Measurements from ENCODE around the gene C1orf167.

The C1orf167 gene

DNA sequence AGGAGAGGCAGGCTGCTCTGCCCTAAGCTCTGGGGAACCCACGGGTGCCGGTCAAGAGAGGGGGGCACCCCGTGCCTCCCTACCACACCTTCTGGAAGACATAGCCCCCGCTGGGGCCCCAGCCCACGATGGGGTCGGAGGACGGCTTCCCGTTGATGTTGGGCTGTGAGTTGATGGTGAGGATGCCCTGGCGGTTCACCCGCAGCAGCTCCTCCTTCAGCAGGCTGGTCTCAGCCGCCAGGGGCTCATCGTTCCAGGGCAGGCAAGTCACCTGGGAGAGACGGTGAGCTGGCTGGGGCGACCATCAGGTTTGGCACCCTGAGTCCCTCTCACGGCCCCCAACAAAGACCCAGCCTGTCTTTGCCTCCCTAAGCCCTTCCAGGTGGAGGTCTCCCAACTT is 31.8 kb downstream of the C1orf167 start:
- Histone ChIP-seq H3K27ac (ENCODE audit: low read depth, low read length) (no peak overlapping the region), H3K36me3 (ENCODE audit: control insufficient read depth, low read length) (peaks cover 57% of the 10 kb centered on the region)

DNA sequence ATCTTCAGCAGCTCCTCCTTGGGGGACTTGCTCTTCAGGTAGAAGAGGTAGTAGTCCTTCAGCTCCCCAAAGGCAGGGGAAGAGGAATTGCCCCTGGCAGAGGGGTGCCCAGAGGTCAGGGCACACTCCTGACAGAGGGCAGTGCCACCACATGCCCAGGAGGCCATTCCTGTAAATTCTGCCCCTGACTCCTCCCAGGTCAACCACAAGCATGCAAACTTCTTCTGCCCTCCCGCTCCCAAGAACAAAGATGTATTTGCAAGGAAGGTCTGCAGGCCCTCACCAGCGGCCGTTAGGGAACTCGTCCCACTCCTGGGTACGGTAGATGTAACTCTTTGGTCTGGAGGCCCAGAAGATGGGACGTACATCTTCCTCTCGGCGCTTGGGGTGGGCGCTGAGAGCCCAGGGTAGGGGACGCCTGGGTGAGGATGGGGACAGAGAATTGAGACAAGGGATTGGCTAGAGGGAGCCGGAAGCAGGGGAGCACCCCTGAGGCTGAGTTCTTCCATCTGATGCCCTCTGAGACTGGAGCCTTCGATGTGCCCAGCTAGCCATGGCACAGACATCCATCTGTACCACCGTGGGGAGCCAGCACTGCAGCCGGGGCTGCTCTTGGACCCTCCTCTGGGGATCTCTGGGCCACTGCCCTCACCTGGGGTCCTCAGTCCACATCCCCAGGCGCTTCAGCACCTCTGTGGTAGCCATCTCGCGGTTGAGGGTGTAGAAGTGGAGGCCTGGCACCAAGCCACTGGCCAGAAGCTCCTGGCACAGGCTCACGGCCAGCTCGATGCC is 32.6 kb downstream of the C1orf167 start:
- Histone ChIP-seq H3K4me1 (ENCODE audit: control insufficient read depth, low read length) (peaks cover 9% of the 10 kb centered on the region), H3K9me3 (ENCODE audit: control insufficient read depth, insufficient read depth, low read length) (no peaks in the 10 kb centered on the region), H3K27me3 (ENCODE audit: control insufficient read depth, low read length) (no peaks in the 10 kb centered on the region), H3K4me2 (ENCODE audit: low read length) (no peak overlapping the region), H3K4me3 (ENCODE audit: low read length) (no peak overlapping the region), H3F3A (ENCODE audit: control insufficient read depth, insufficient read depth) (no peaks in the 10 kb centered on the region), H3K9me2 (replicated peaks; ENCODE audit: control insufficient read depth, low read length) (no peaks in the 10 kb centered on the region), H4K20me1 (ENCODE audit: control insufficient read depth, insufficient read depth, low read depth, low read length) (no peaks in the 10 kb centered on the region), H3K27ac (ENCODE audit: low read depth, low read length) (no peak overlapping the region), H3K79me2 (ENCODE audit: control insufficient read depth, low read length) (no peaks in the 10 kb centered on the region), H3K36me3 (ENCODE audit: control insufficient read depth, low read length) (peaks cover 61% of the 10 kb centered on the region)
- TF ChIP-seq, protein P1, sequence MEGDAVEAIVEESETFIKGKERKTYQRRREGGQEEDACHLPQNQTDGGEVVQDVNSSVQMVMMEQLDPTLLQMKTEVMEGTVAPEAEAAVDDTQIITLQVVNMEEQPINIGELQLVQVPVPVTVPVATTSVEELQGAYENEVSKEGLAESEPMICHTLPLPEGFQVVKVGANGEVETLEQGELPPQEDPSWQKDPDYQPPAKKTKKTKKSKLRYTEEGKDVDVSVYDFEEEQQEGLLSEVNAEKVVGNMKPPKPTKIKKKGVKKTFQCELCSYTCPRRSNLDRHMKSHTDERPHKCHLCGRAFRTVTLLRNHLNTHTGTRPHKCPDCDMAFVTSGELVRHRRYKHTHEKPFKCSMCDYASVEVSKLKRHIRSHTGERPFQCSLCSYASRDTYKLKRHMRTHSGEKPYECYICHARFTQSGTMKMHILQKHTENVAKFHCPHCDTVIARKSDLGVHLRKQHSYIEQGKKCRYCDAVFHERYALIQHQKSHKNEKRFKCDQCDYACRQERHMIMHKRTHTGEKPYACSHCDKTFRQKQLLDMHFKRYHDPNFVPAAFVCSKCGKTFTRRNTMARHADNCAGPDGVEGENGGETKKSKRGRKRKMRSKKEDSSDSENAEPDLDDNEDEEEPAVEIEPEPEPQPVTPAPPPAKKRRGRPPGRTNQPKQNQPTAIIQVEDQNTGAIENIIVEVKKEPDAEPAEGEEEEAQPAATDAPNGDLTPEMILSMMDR (IDR thresholded peaks at IDR 0.05; ENCODE audit: low read depth, low read length, poor library complexity, severe bottlenecking): no peak
- TF ChIP-seq EZH2phosphoT487 (IDR thresholded peaks at IDR 0.05; ENCODE audit: borderline replicate concordance, low read length): no peak

More for the DNA sequence above, 31.8 kb downstream of the C1orf167 start:
- Histone ChIP-seq H3K4me3 (ENCODE audit: low read length) (no peak overlapping the region), H3K9me3 (ENCODE audit: control insufficient read depth, insufficient read depth, low read length) (no peaks in the 10 kb centered on the region), H4K20me1 (ENCODE audit: control insufficient read depth, insufficient read depth, low read depth, low read length) (no peaks in the 10 kb centered on the region), H3K79me2 (ENCODE audit: control insufficient read depth, low read length) (no peaks in the 10 kb centered on the region), H3K4me1 (ENCODE audit: control insufficient read depth, low read length) (peaks cover 9% of the 10 kb centered on the region), H3K4me2 (ENCODE audit: low read length) (no peak overlapping the region), H3F3A (ENCODE audit: control insufficient read depth, insufficient read depth) (no peaks in the 10 kb centered on the region), H3K27me3 (ENCODE audit: control insufficient read depth, low read length) (no peaks in the 10 kb centered on the region), H3K9me2 (replicated peaks; ENCODE audit: control insufficient read depth, low read length) (no peaks in the 10 kb centered on the region)
- TF ChIP-seq, protein P1 (IDR thresholded peaks at IDR 0.05; ENCODE audit: low read depth, low read length, poor library complexity, severe bottlenecking): no peak
- no peak for TF ChIP-seq EZH2phosphoT487 (IDR thresholded peaks at IDR 0.05; ENCODE audit: borderline replicate concordance, low read length)

- TF ChIP-seq EZH2phosphoT487 (IDR thresholded peaks at IDR 0.05; ENCODE audit: borderline replicate concordance, low read length): no peak
- Histone ChIP-seq H3F3A (ENCODE audit: control insufficient read depth, insufficient read depth) (no peaks in the 10 kb centered on the region), H3K4me3 (ENCODE audit: low read length) (no peak overlapping the region), H3K27me3 (ENCODE audit: control insufficient read depth, low read length) (no peaks in the 10 kb centered on the region), H3K9me2 (replicated peaks; ENCODE audit: control insufficient read depth, low read length) (no peaks in the 10 kb centered on the region), H3K4me1 (ENCODE audit: control insufficient read depth, low read length) (peaks cover 9% of the 10 kb centered on the region), H4K20me1 (ENCODE audit: control insufficient read depth, insufficient read depth, low read depth, low read length) (no peaks in the 10 kb centered on the region), H3K4me2 (ENCODE audit: low read length) (no peak overlapping the region), H3K27ac (ENCODE audit: low read depth, low read length) (no peak overlapping the region), H3K9me3 (ENCODE audit: control insufficient read depth, insufficient read depth, low read length) (no peaks in the 10 kb centered on the region), H3K79me2 (ENCODE audit: control insufficient read depth, low read length) (no peaks in the 10 kb centered on the region), H3K36me3 (ENCODE audit: control insufficient read depth, low read length) (peaks cover 63% of the 10 kb centered on the region)
Measured at GRCh38 chr1:11795238-11795890, 33.4 kb downstream of the C1orf167 start.

Data from DOHH2 (cell line).